Activated naive CD8-positive, alpha-beta T cell (primary cell): Measurements from ENCODE around the gene TMEM201.

Source experiments
- H3K27ac Mint-ChIP-seq: one replicate; pipeline ENCODE4 v1.8.0; 2021; ENCODE audit warnings: mixed read lengths
- H3K27me3 Mint-ChIP-seq: one replicate; pipeline ENCODE4 v1.8.0; 2021; ENCODE audit warnings: mixed read lengths
- H3K36me3 Mint-ChIP-seq: one replicate; pipeline ENCODE4 v1.8.0; 2021; ENCODE audit warnings: mixed read lengths
- H3K4me1 Mint-ChIP-seq: one replicate; pipeline ENCODE4 v1.8.0; 2021; ENCODE audit warnings: low read depth, mixed read lengths
- H3K4me3 Mint-ChIP-seq: one replicate; pipeline ENCODE4 v1.8.0; 2021; ENCODE audit warnings: mild to moderate bottlenecking, mixed read lengths
- H3K9me3 Mint-ChIP-seq: one replicate; pipeline ENCODE4 v1.8.0; 2021; ENCODE audit warnings: low read depth, mixed read lengths

Gene TMEM201

GRCh38 chr1:9639227-9639626, 50.5 kb downstream of the TMEM201 start:
- no peaks in the 10 kb centered on the region for H3K27me3 Mint-ChIP-seq
- H3K4me3 Mint-ChIP-seq, result peak overlapping the region; percentile 67
- H3K9me3 Mint-ChIP-seq, result no peaks in the 10 kb centered on the region
- H3K4me1 Mint-ChIP-seq, result peaks cover 80% of the 10 kb centered on the region
- H3K27ac Mint-ChIP-seq, result peak overlapping the region; percentile 91
- peaks cover 16% of the 10 kb centered on the region for H3K36me3 Mint-ChIP-seq

- no peaks in the 10 kb centered on the region for H3K27me3 Mint-ChIP-seq
- H3K4me3 Mint-ChIP-seq, result peak overlapping the region; percentile 66
- H3K9me3 Mint-ChIP-seq, result no peaks in the 10 kb centered on the region
- H3K4me1 Mint-ChIP-seq, result peaks cover 74% of the 10 kb centered on the region
- H3K36me3 Mint-ChIP-seq, result peaks cover 8% of the 10 kb centered on the region
- peak overlapping the region; percentile 87 for H3K27ac Mint-ChIP-seq
Observed at GRCh38 chr1:9643351-9644256, 54.9 kb downstream of the TMEM201 start.

- H3K27ac Mint-ChIP-seq, result peak overlapping the region; percentile 83
- peak overlapping the region; percentile 36 for H3K4me3 Mint-ChIP-seq
- peaks cover 68% of the 10 kb centered on the region for H3K4me1 Mint-ChIP-seq
- no peaks in the 10 kb centered on the region for H3K9me3 Mint-ChIP-seq
- no peaks in the 10 kb centered on the region for H3K27me3 Mint-ChIP-seq
- H3K36me3 Mint-ChIP-seq, result no peaks in the 10 kb centered on the region
Observed at GRCh38 chr1:9646037-9646436, 57.3 kb downstream of the TMEM201 start.

- peaks cover 59% of the 10 kb centered on the region for H3K4me1 Mint-ChIP-seq
- no peaks in the 10 kb centered on the region for H3K27me3 Mint-ChIP-seq
- H3K9me3 Mint-ChIP-seq, result no peaks in the 10 kb centered on the region
- no peaks in the 10 kb centered on the region for H3K36me3 Mint-ChIP-seq
- no peak overlapping the region for H3K4me3 Mint-ChIP-seq
- peak overlapping the region; percentile 64 for H3K27ac Mint-ChIP-seq
Observed at GRCh38 chr1:9648171-9648570, 59.5 kb downstream of the TMEM201 start.

- Mint-ChIP-seq H3K4me3 (peak overlapping the region; percentile 8), H3K36me3 (no peaks in the 10 kb centered on the region), H3K27ac (peak overlapping the region; percentile 41), H3K27me3 (no peaks in the 10 kb centered on the region), H3K9me3 (no peaks in the 10 kb centered on the region), H3K4me1 (peaks cover 59% of the 10 kb centered on the region)
Observed at GRCh38 chr1:9649769-9650168, 61.1 kb downstream of the TMEM201 start.

- Mint-ChIP-seq H3K9me3 (no peaks in the 10 kb centered on the region), H3K4me1 (peaks cover 66% of the 10 kb centered on the region), H3K36me3 (no peaks in the 10 kb centered on the region), H3K27ac (peak overlapping the region; percentile 99), H3K27me3 (no peaks in the 10 kb centered on the region), H3K4me3 (peak overlapping the region; percentile 99)
Observed at GRCh38 chr1:9651220-9651564, 62.5 kb downstream of the TMEM201 start.

GRCh38 chr1:9651565-9652378, 63.1 kb downstream of the TMEM201 start, which contains the start of gene PIK3CD:
PIK3CD (plus strand) TSS chr1:9651731; CDS start chr1:9710456, 58,725 bp downstream.
- peaks cover 66% of the 10 kb centered on the region for H3K4me1 Mint-ChIP-seq
- H3K9me3 Mint-ChIP-seq, result no peaks in the 10 kb centered on the region
- H3K27ac Mint-ChIP-seq, result peak within 1 kb of the TSS; percentile 99
- no peaks in the 10 kb centered on the region for H3K27me3 Mint-ChIP-seq
- H3K4me3 Mint-ChIP-seq, result peak within 1 kb of the TSS; percentile 99
- no peaks in the 10 kb centered on the region for H3K36me3 Mint-ChIP-seq

- Mint-ChIP-seq H3K4me3 (peak overlapping the region; percentile 95), H3K9me3 (no peaks in the 10 kb centered on the region), H3K27ac (peak overlapping the region; percentile 99), H3K4me1 (peaks cover 70% of the 10 kb centered on the region), H3K27me3 (no peaks in the 10 kb centered on the region), H3K36me3 (peaks cover 2% of the 10 kb centered on the region)
Observed at GRCh38 chr1:9652379-9653209, 63.9 kb downstream of the TMEM201 start.

GRCh38 chr1:9653210-9653490, 64.4 kb downstream of the TMEM201 start:
- no peaks in the 10 kb centered on the region for H3K27me3 Mint-ChIP-seq
- H3K27ac Mint-ChIP-seq, result peak overlapping the region; percentile 99
- peaks cover 2% of the 10 kb centered on the region for H3K36me3 Mint-ChIP-seq
- no peaks in the 10 kb centered on the region for H3K9me3 Mint-ChIP-seq
- peaks cover 70% of the 10 kb centered on the region for H3K4me1 Mint-ChIP-seq
- peak overlapping the region; percentile 95 for H3K4me3 Mint-ChIP-seq

GRCh38 chr1:9653491-9654050, 64.9 kb downstream of the TMEM201 start:
- Mint-ChIP-seq H3K27ac (peak overlapping the region; percentile 99), H3K27me3 (no peaks in the 10 kb centered on the region), H3K36me3 (peaks cover 2% of the 10 kb centered on the region), H3K4me3 (peak overlapping the region; percentile 95), H3K4me1 (peaks cover 70% of the 10 kb centered on the region), H3K9me3 (no peaks in the 10 kb centered on the region)

GRCh38 chr1:9654051-9654833, 65.5 kb downstream of the TMEM201 start:
- H3K4me1 Mint-ChIP-seq, result peaks cover 71% of the 10 kb centered on the region

GRCh38 chr1:9654834-9655723, 66.4 kb downstream of the TMEM201 start:
- H3K27me3 Mint-ChIP-seq, result no peaks in the 10 kb centered on the region
- H3K36me3 Mint-ChIP-seq, result peaks cover 2% of the 10 kb centered on the region
- H3K4me1 Mint-ChIP-seq, result peaks cover 70% of the 10 kb centered on the region
- peak overlapping the region; percentile 99 for H3K27ac Mint-ChIP-seq
- H3K4me3 Mint-ChIP-seq, result peak overlapping the region; percentile 95
- H3K9me3 Mint-ChIP-seq, result no peaks in the 10 kb centered on the region

More at GRCh38 chr1:9654051-9654833, 65.5 kb downstream of the TMEM201 start:
- H3K9me3 Mint-ChIP-seq, result no peaks in the 10 kb centered on the region
- H3K27ac Mint-ChIP-seq, result peak overlapping the region; percentile 99
- peaks cover 2% of the 10 kb centered on the region for H3K36me3 Mint-ChIP-seq
- peak overlapping the region; percentile 95 for H3K4me3 Mint-ChIP-seq
- no peaks in the 10 kb centered on the region for H3K27me3 Mint-ChIP-seq

GRCh38 chr1:9655836-9656235, 67.1 kb downstream of the TMEM201 start:
- H3K9me3 Mint-ChIP-seq, result no peaks in the 10 kb centered on the region

More at GRCh38 chr1:9655836-9656235, 67.1 kb downstream of the TMEM201 start:
- H3K27me3 Mint-ChIP-seq, result no peaks in the 10 kb centered on the region
- H3K27ac Mint-ChIP-seq, result peak overlapping the region; percentile 99
- H3K4me1 Mint-ChIP-seq, result peaks cover 72% of the 10 kb centered on the region
- peaks cover 5% of the 10 kb centered on the region for H3K36me3 Mint-ChIP-seq
- H3K4me3 Mint-ChIP-seq, result peak overlapping the region; percentile 95
